ENCODE data around the gene FBXW11. TPM values are rescaled to one million over a fixed set of nuclear protein-coding genes. Genes with fewer than 3 reads are reported as not detected.

Gene FBXW11
- total RNA-seq (2022; extraction: Qiagen RNA extraction; ENCODE audit: low read depth), result 26.8 to 42.3 TPM (median 38.9 TPM) in 5 replicates

GRCh38 chr5:172006321-172007174 is at the start of gene FBXW11:
Gene FBXW11, minus strand, starts transcription at chr5:172006638. Its CDS starts 136 bp downstream, at chr5:172006502.

Other genes starting within 250 kb of the FBXW11 start
- not detected in 5 replicates for gene SMIM23, start 220.8 kb downstream of the FBXW11 start, total RNA-seq (2022; extraction: Qiagen RNA extraction; ENCODE audit: low read depth)
- gene STK10, start 181.6 kb upstream of the FBXW11 start, total RNA-seq (2022; extraction: Qiagen RNA extraction; ENCODE audit: low read depth), result 24.4 to 29.7 TPM (median 26.6 TPM) in 5 replicates
- not detected in 5 replicates for gene EFCAB9, start 187.5 kb upstream of the FBXW11 start, total RNA-seq (2022; extraction: Qiagen RNA extraction; ENCODE audit: low read depth)